ENCODE data around the gene CYP11A1.

Gene CYP11A1

GRCh38 chr15:74338676-74339075, 28.8 kb downstream of the CYP11A1 start:
- Histone ChIP-seq H4K91ac (ENCODE audit: low read depth, low read length) (peak overlapping the region; percentile 29), H4K12ac (ENCODE audit: low read depth, low read length) (no peak overlapping the region), H3K79me1 (ENCODE audit: low read length) (peaks cover 11% of the 10 kb centered on the region), H2AFZ (ENCODE audit: insufficient read depth, low read length, poor library complexity) (no peak overlapping the region), H2BK5ac (ENCODE audit: low read depth, low read length, poor library complexity) (no peak overlapping the region), H3K27ac (ENCODE audit: low read depth, low read length) (no peak overlapping the region), H3K14ac (ENCODE audit: low read length) (no peak overlapping the region), H4K8ac (ENCODE audit: low read depth, low read length) (no peak overlapping the region), H3K4me1 (ENCODE audit: control insufficient read depth in 1 of 2, insufficient read depth in 2 of 2, low read length in 2 of 2) (peaks cover 8 to 14% of the 10 kb centered on the region in 2 experiments), H3K36me3 (ENCODE audit: control insufficient read depth in 1 of 2, insufficient read depth in 2 of 2, low read length in 2 of 2) (peaks cover 8 to 13% of the 10 kb centered on the region in 2 experiments), H3K4me3 (ENCODE audit: low read depth, low read length) (no peak overlapping the region), H3K9me3 (ENCODE audit: insufficient read depth, low read depth, low read length) (peaks cover 9% of the 10 kb centered on the region), H3K23ac (ENCODE audit: low read length) (no peak overlapping the region), H3K79me2 (ENCODE audit: control insufficient read depth, insufficient read depth, low read length, poor library complexity) (no peaks in the 10 kb centered on the region), H3K4me2 (ENCODE audit: low read length) (no peak overlapping the region), H2BK120ac (ENCODE audit: insufficient read depth, low read length, poor library complexity) (no peak overlapping the region), H3K27me3 (ENCODE audit: insufficient read depth, low read length) (no peaks in the 10 kb centered on the region), H3K4ac (ENCODE audit: low read depth, low read length) (no peak overlapping the region), H2AK5ac (ENCODE audit: low read length) (no peak overlapping the region), H2BK12ac (ENCODE audit: low read length) (no peak overlapping the region), H3K9ac (ENCODE audit: low read length) (no peak overlapping the region), H3K18ac (ENCODE audit: low read length) (no peak overlapping the region)
- DNase-seq, result no peak
- no CpG with 5 or more reads among the region's 5 CpGs for WGBS (ENCODE audit: extremely low coverage, insufficient coverage, insufficient read length)

- H2BK120ac ChIP-seq (ENCODE audit: insufficient read depth, low read length, poor library complexity), result no peak overlapping the region
Measured at GRCh38 chr15:74337607-74338211, 29.7 kb downstream of the CYP11A1 start.

GRCh38 chr15:74337146-74337545, 30.3 kb downstream of the CYP11A1 start:
- Histone ChIP-seq H2BK12ac (ENCODE audit: low read length) (no peak overlapping the region), H2BK120ac (ENCODE audit: insufficient read depth, low read length, poor library complexity) (peak overlapping the region; percentile 9), H2AFZ (ENCODE audit: insufficient read depth, low read length, poor library complexity) (no peak overlapping the region), H3K4ac (ENCODE audit: low read depth, low read length) (no peak overlapping the region), H3K9ac (ENCODE audit: low read length) (no peak overlapping the region), H2BK5ac (ENCODE audit: low read depth, low read length, poor library complexity) (no peak overlapping the region), H3K27me3 (ENCODE audit: insufficient read depth, low read length) (no peaks in the 10 kb centered on the region), H3K18ac (ENCODE audit: low read length) (no peak overlapping the region), H3K79me2 (ENCODE audit: control insufficient read depth, insufficient read depth, low read length, poor library complexity) (no peaks in the 10 kb centered on the region), H3K4me2 (ENCODE audit: low read length) (no peak overlapping the region), H4K91ac (ENCODE audit: low read depth, low read length) (peak overlapping the region; percentile 4), H3K4me3 (ENCODE audit: low read depth, low read length) (no peak overlapping the region), H3K36me3 (ENCODE audit: control insufficient read depth in 1 of 2, insufficient read depth in 2 of 2, low read length in 2 of 2) (peaks cover 6 to 9% of the 10 kb centered on the region in 2 experiments), H4K12ac (ENCODE audit: low read depth, low read length) (no peak overlapping the region), H3K9me3 (ENCODE audit: insufficient read depth, low read depth, low read length) (peaks cover 9% of the 10 kb centered on the region), H3K14ac (ENCODE audit: low read length) (no peak overlapping the region), H3K79me1 (ENCODE audit: low read length) (peaks cover 11% of the 10 kb centered on the region), H2AK5ac (ENCODE audit: low read length) (no peak overlapping the region), H3K27ac (ENCODE audit: low read depth, low read length) (no peak overlapping the region), H3K4me1 (ENCODE audit: control insufficient read depth in 1 of 2, insufficient read depth in 2 of 2, low read length in 2 of 2) (peaks cover 8 to 14% of the 10 kb centered on the region in 2 experiments), H3K23ac (ENCODE audit: low read length) (no peak overlapping the region), H4K8ac (ENCODE audit: low read depth, low read length) (no peak overlapping the region)
- DNase-seq, result no peak
- no CpG with 5 or more reads among the region's 5 CpGs for WGBS (ENCODE audit: extremely low coverage, insufficient coverage, insufficient read length)

More at GRCh38 chr15:74337607-74338211, 29.7 kb downstream of the CYP11A1 start:
- Histone ChIP-seq H3K4me2 (ENCODE audit: low read length) (no peak overlapping the region), H3K4me3 (ENCODE audit: low read depth, low read length) (no peak overlapping the region), H4K12ac (ENCODE audit: low read depth, low read length) (no peak overlapping the region), H2AK5ac (ENCODE audit: low read length) (no peak overlapping the region), H3K4me1 (ENCODE audit: control insufficient read depth in 1 of 2, insufficient read depth in 2 of 2, low read length in 2 of 2) (peaks cover 8 to 14% of the 10 kb centered on the region in 2 experiments), H3K9ac (ENCODE audit: low read length) (no peak overlapping the region), H3K9me3 (ENCODE audit: insufficient read depth, low read depth, low read length) (peaks cover 9% of the 10 kb centered on the region), H3K18ac (ENCODE audit: low read length) (no peak overlapping the region), H2AFZ (ENCODE audit: insufficient read depth, low read length, poor library complexity) (no peak overlapping the region), H3K27ac (ENCODE audit: low read depth, low read length) (no peak overlapping the region), H3K79me1 (ENCODE audit: low read length) (peaks cover 11% of the 10 kb centered on the region), H2BK5ac (ENCODE audit: low read depth, low read length, poor library complexity) (no peak overlapping the region), H4K91ac (ENCODE audit: low read depth, low read length) (peak overlapping the region; percentile 4), H2BK12ac (ENCODE audit: low read length) (no peak overlapping the region), H3K36me3 (ENCODE audit: control insufficient read depth in 1 of 2, insufficient read depth in 2 of 2, low read length in 2 of 2) (peaks cover 6 to 11% of the 10 kb centered on the region in 2 experiments), H3K23ac (ENCODE audit: low read length) (no peak overlapping the region), H3K4ac (ENCODE audit: low read depth, low read length) (no peak overlapping the region), H4K8ac (ENCODE audit: low read depth, low read length) (no peak overlapping the region), H3K14ac (ENCODE audit: low read length) (no peak overlapping the region), H3K27me3 (ENCODE audit: insufficient read depth, low read length) (no peaks in the 10 kb centered on the region), H3K79me2 (ENCODE audit: control insufficient read depth, insufficient read depth, low read length, poor library complexity) (no peaks in the 10 kb centered on the region)
- no CpG with 5 or more reads among the region's 4 CpGs for WGBS (ENCODE audit: extremely low coverage, insufficient coverage, insufficient read length)
- peak in 1 of 2 donors; percentile 16 for DNase-seq

GRCh38 chr15:74336061-74337005, 31.1 kb downstream of the CYP11A1 start:
- Histone ChIP-seq H2BK12ac (ENCODE audit: low read length) (no peak overlapping the region), H2BK120ac (ENCODE audit: insufficient read depth, low read length, poor library complexity) (no peak overlapping the region), H3K9me3 (ENCODE audit: insufficient read depth, low read depth, low read length) (peaks cover 9% of the 10 kb centered on the region), H3K79me2 (ENCODE audit: control insufficient read depth, insufficient read depth, low read length, poor library complexity) (no peaks in the 10 kb centered on the region), H3K23ac (ENCODE audit: low read length) (no peak overlapping the region), H4K91ac (ENCODE audit: low read depth, low read length) (no peak overlapping the region), H3K27ac (ENCODE audit: low read depth, low read length) (no peak overlapping the region), H3K27me3 (ENCODE audit: insufficient read depth, low read length) (no peaks in the 10 kb centered on the region), H4K12ac (ENCODE audit: low read depth, low read length) (no peak overlapping the region), H4K8ac (ENCODE audit: low read depth, low read length) (no peak overlapping the region), H3K4me2 (ENCODE audit: low read length) (no peak overlapping the region), H3K18ac (ENCODE audit: low read length) (no peak overlapping the region), H3K9ac (ENCODE audit: low read length) (no peak overlapping the region), H2BK5ac (ENCODE audit: low read depth, low read length, poor library complexity) (no peak overlapping the region), H3K4me1 (ENCODE audit: control insufficient read depth in 1 of 2, insufficient read depth in 2 of 2, low read length in 2 of 2) (peaks cover 8 to 14% of the 10 kb centered on the region in 2 experiments), H2AFZ (ENCODE audit: insufficient read depth, low read length, poor library complexity) (no peak overlapping the region), H3K14ac (ENCODE audit: low read length) (no peak overlapping the region), H3K4me3 (ENCODE audit: low read depth, low read length) (no peak overlapping the region), H3K79me1 (ENCODE audit: low read length) (peaks cover 11% of the 10 kb centered on the region), H3K4ac (ENCODE audit: low read depth, low read length) (no peak overlapping the region), H3K36me3 (ENCODE audit: control insufficient read depth in 1 of 2, insufficient read depth in 2 of 2, low read length in 2 of 2) (peaks cover 6 to 9% of the 10 kb centered on the region in 2 experiments), H2AK5ac (ENCODE audit: low read length) (no peak overlapping the region)
- WGBS (ENCODE audit: extremely low coverage, insufficient coverage, insufficient read length), result no CpG with 5 or more reads among the region's 9 CpGs
- peak in 1 of 2 donors; percentile 53 for DNase-seq

Data from trophoblast cell (in vitro differentiated cells and primary cell).